Subcutaneous preadipocyte (primary cell): Measurements from ENCODE around the gene ALOX15. TPM values are rescaled to one million over a fixed set of nuclear protein-coding genes. Genes with fewer than 3 reads are reported as not detected.

ENCODE experiments used
- small RNA-seq: library from RNA; depleted of rRNA; stranded (forward); fragments of <200 nt; gene quantifications from one replicate; pipeline ENCODE3, GENCODE V24; 2012
- total RNA-seq: library from RNA; depleted of rRNA; stranded (reverse); fragments of >200 nt; gene quantifications from 2 replicates; pipeline ENCODE4 v1.2.3, GENCODE V29; 2012

Gene ALOX15
- total RNA-seq, result not detected in 2 replicates

GRCh38 chr17:4641297-4642195 lies at the start of gene ALOX15:
Gene ALOX15 (minus strand): TSS chr17:4641678. CDS start chr17:4641651, 27 bp downstream.

GRCh38 chr17:4584101-4584916 lies 57.2 kb downstream of the ALOX15 start, which contains the start of gene SMTNL2:
Gene SMTNL2 (plus strand): TSS chr17:4584529. CDS start chr17:4584606, 77 bp downstream.

Small RNA genes within 50 kb of the gene (small RNA-seq; reads per million reads assigned to genes)
- gene RNU6-955P, result not detected

Other genes with a start within 250 kb of the ALOX15 start
- gene SPNS3, start 207.7 kb downstream of the ALOX15 start, total RNA-seq, result not detected in 2 replicates
- 0.37 and 0.39 TPM in 2 replicates for gene SPNS2, start 142.8 kb downstream of the ALOX15 start, total RNA-seq
- 87.5 and 108 TPM in 2 replicates for gene MYBBP1A, start 86.3 kb downstream of the ALOX15 start, total RNA-seq
- not detected in 2 replicates for gene GGT6, start 81.1 kb downstream of the ALOX15 start, total RNA-seq
- not detected in 2 replicates for gene SMTNL2, start 57.1 kb downstream of the ALOX15 start, total RNA-seq
- 22.8 and 30.1 TPM in 2 replicates for gene PELP1, start 62.5 kb upstream of the ALOX15 start, total RNA-seq
- 9.2 and 16.0 TPM in 2 replicates for gene ARRB2, start 69.0 kb upstream of the ALOX15 start, total RNA-seq
- 13.5 and 16.9 TPM in 2 replicates for gene MED11, start 89.8 kb upstream of the ALOX15 start, total RNA-seq
- gene ZMYND15, start 98.2 kb upstream of the ALOX15 start, total RNA-seq, result 0.20 TPM in 1 of 2 replicates, not detected in the other
- gene CXCL16, start 98.2 kb upstream of the ALOX15 start, total RNA-seq, result 1.6 and 2.6 TPM in 2 replicates
- gene TM4SF5, start 130.2 kb upstream of the ALOX15 start, total RNA-seq, result not detected in 2 replicates
- gene VMO1, start 144.7 kb upstream of the ALOX15 start, total RNA-seq, result 0.59 TPM in 1 of 2 replicates, not detected in the other
- 0.37 TPM in 1 of 2 replicates, not detected in the other for gene GLTPD2, start 147.3 kb upstream of the ALOX15 start, total RNA-seq
- 111 and 116 TPM in 2 replicates for gene PSMB6, start 154.5 kb upstream of the ALOX15 start, total RNA-seq
- 17.6 and 18.2 TPM in 2 replicates for gene PLD2, start 165.5 kb upstream of the ALOX15 start, total RNA-seq
- gene MINK1, start 191.7 kb upstream of the ALOX15 start, total RNA-seq, result 32.0 and 37.3 TPM in 2 replicates